Right lung (tissue), 5 donors: ENCODE data around the gene INPP5D. TPM values are rescaled to one million over a fixed set of nuclear protein-coding genes. Genes with fewer than 3 reads are reported as not detected.

Experiments
- DNase-seq, 2 donors: peaks; one replicate each; pipeline ENCODE4 v3.0.0-alpha.2; 2013
- polyA plus RNA-seq, 5 donors: library from polyadenylated mRNA; unstranded; fragments of 120-200 nt; gene quantifications; one replicate each; pipeline versions ENCODE4 v1.2.1 to v1.2.3, GENCODE V29; 2013; ENCODE audit warnings: inconsistent platforms in 1 of 5, low replicate concordance in 1 of 5; ENCODE audit not compliant: insufficient read length in 5 of 5, insufficient read depth in 1 of 5

INPP5D gene
- polyA plus RNA-seq, 5 donors: 8.4 to 14.6 (median 12.8) TPM

GRCh38 chr2:233072838-233073237 is 12.7 kb downstream of the INPP5D start:
- DNase-seq: no peak

GRCh38 chr2:233074106-233074505 is 14.0 kb downstream of the INPP5D start:
- DNase-seq: no peak

GRCh38 chr2:233075141-233075965 is 15.2 kb downstream of the INPP5D start:
- DNase-seq: no peak

- DNase-seq: no peak
These were observed 15.8 kb downstream of the INPP5D start for GRCh38 chr2:233075966-233076339.

- DNase-seq: no peak
These were observed 16.6 kb downstream of the INPP5D start for GRCh38 chr2:233076749-233077148.

- DNase-seq: no peak
These were observed 19.3 kb downstream of the INPP5D start for GRCh38 chr2:233079473-233079877.

GRCh38 chr2:233079953-233080835 is 20.1 kb downstream of the INPP5D start:
- DNase-seq: no peak

GRCh38 chr2:233080836-233081229 is 20.7 kb downstream of the INPP5D start:
- no peak for DNase-seq

- DNase-seq: no peak
These were observed 21.1 kb downstream of the INPP5D start for GRCh38 chr2:233081232-233081730.

GRCh38 chr2:233081731-233082221 is 21.6 kb downstream of the INPP5D start:
- no peak for DNase-seq

- no peak for DNase-seq
These were observed 22.2 kb downstream of the INPP5D start for GRCh38 chr2:233082222-233082930.

- DNase-seq: no peak
These were observed 23.0 kb downstream of the INPP5D start for GRCh38 chr2:233082931-233083755.

- no peak for DNase-seq
These were observed 23.6 kb downstream of the INPP5D start for GRCh38 chr2:233083782-233084181.

- DNase-seq: peak; percentile 20 to 27
These were observed 24.3 kb downstream of the INPP5D start for GRCh38 chr2:233084488-233084887.

- DNase-seq: no peak
These were observed 25.1 kb downstream of the INPP5D start for GRCh38 chr2:233085037-233085838.

GRCh38 chr2:233085839-233086150 is 25.7 kb downstream of the INPP5D start:
- DNase-seq: no peak

GRCh38 chr2:233087713-233088112 is 27.6 kb downstream of the INPP5D start:
- no peak for DNase-seq

- DNase-seq: no peak
These were observed 28.8 kb downstream of the INPP5D start for GRCh38 chr2:233088972-233089345.

- DNase-seq: no peak
These were observed 29.7 kb downstream of the INPP5D start for GRCh38 chr2:233089851-233090250.

GRCh38 chr2:233090879-233091278 is 30.7 kb downstream of the INPP5D start:
- no peak for DNase-seq
